Small intestine (tissue), 7 donors: ENCODE results near the gene CFAP57. TPM values are rescaled to one million over a fixed set of nuclear protein-coding genes. Genes with fewer than 3 reads are reported as not detected.

ENCODE experiments used
- DNase-seq, 2 donors: peaks; one replicate each; pipeline versions ENCODE4 v3.0.0 to v3.0.0-alpha.2; 2013
- FAIRE-seq: peaks from 2 replicates; lab custom pipeline; 2012; peaks lifted over from hg19 to GRCh38; lab: Jason Lieb, UNC
- H3K27ac ChIP-seq, 3 donors: one replicate each; pipeline ENCODE4 v1.5.1; 2013; ENCODE audit warnings: low read length in 2 of 3, mild to moderate bottlenecking in 2 of 3, control low read depth in 1 of 3, inconsistent platforms in 1 of 3, low read depth in 1 of 3, moderate library complexity in 1 of 3
- H3K27me3 ChIP-seq, 3 donors: one replicate each; pipeline ENCODE4 v1.6.1; 2013; ENCODE audit warnings: low read length in 3 of 3, inconsistent platforms in 1 of 3; ENCODE audit not compliant: control insufficient read depth in 3 of 3, insufficient read depth in 3 of 3
- H3K36me3 ChIP-seq, 3 donors: one replicate each; pipeline ENCODE4 v1.6.1; 2013; ENCODE audit warnings: low read length in 3 of 3, inconsistent platforms in 1 of 3, low read depth in 1 of 3, mild to moderate bottlenecking in 1 of 3, moderate library complexity in 1 of 3; ENCODE audit not compliant: control insufficient read depth in 3 of 3, insufficient read depth in 2 of 3
- H3K4me1 ChIP-seq, 3 donors: one replicate each; pipeline ENCODE4 v1.6.1; 2013; ENCODE audit warnings: low read length in 2 of 3, inconsistent platforms in 1 of 3, low read depth in 1 of 3, mild to moderate bottlenecking in 1 of 3, moderate library complexity in 1 of 3; ENCODE audit not compliant: control insufficient read depth in 3 of 3, insufficient read depth in 2 of 3
- H3K4me3 ChIP-seq, 3 donors: one replicate each; pipeline ENCODE4 v1.5.1; 2013; ENCODE audit warnings: low read length in 3 of 3, control low read depth in 1 of 3, inconsistent platforms in 1 of 3, low read depth in 1 of 3, mild to moderate bottlenecking in 1 of 3, moderate library complexity in 1 of 3
- H3K9me3 ChIP-seq, 2 donors: one replicate each; pipeline ENCODE4 v1.6.1; 2013; ENCODE audit warnings: low read depth in 1 of 2, low read length in 1 of 2; ENCODE audit not compliant: control insufficient read depth in 2 of 2, insufficient read depth in 1 of 2
- WGBS, 3 donors: extraction: QIAGEN DNeasy Blood & Tissue Kit; methylation state at CpG; one replicate each; pipeline ENCODE4 v1.1.7; 2013; 5-methylcytosine and 5-hydroxymethylcytosine counted together
- polyA plus RNA-seq, 4 donors: library from polyadenylated mRNA; stranded (reverse) in 3 of 4; unstranded in 1 of 4; fragments of 200-250 nt in 3 of 4; fragments of 120-200 nt in 1 of 4; gene quantifications; one replicate each; pipeline versions ENCODE4 v1.2.1 to v1.2.3, GENCODE V29; 2013
- donor health status: healthy with polysubstance abuse.
- donor health status: control.
- donor health status: control.
- donor health status: Bipolar disorder and iron deficiency.
- donor health status: healthy.

CFAP57 gene
- polyA plus RNA-seq, 4 donors: 0.03 to 0.31 TPM; not detected in 2

GRCh38 chr1:43243299-43243698, 71.2 kb downstream of the CFAP57 start:
- WGBS, 3 donors: 83% methylated on average over 6 of the region's 6 CpGs
- DNase-seq: no peak
- no peak for FAIRE-seq

GRCh38 chr1:43246466-43247213, 74.5 kb downstream of the CFAP57 start:
- no peak for FAIRE-seq

More at GRCh38 chr1:43243299-43243698, 71.2 kb downstream of the CFAP57 start:
- H3K27ac ChIP-seq: no peak overlapping the region
- no peaks in the 10 kb centered on the region for H3K36me3 ChIP-seq
- peaks cover 0 to 4% of the 10 kb centered on the region in 2 donors for H3K9me3 ChIP-seq
- peaks cover 0 to 3% (median 1%) of the 10 kb centered on the region in 3 donors for H3K4me1 ChIP-seq
- H3K4me3 ChIP-seq: no peak overlapping the region
- no peaks in the 10 kb centered on the region for H3K27me3 ChIP-seq

GRCh38 chr1:43247256-43247921, 75.3 kb downstream of the CFAP57 start:
- FAIRE-seq (peak; percentile 47), DNase-seq (no peak)
- no peaks in the 10 kb centered on the region for H3K27me3 ChIP-seq
- H3K36me3 ChIP-seq: no peaks in the 10 kb centered on the region
- no peaks in the 10 kb centered on the region for H3K4me1 ChIP-seq
- H3K4me3 ChIP-seq: no peak overlapping the region
- H3K9me3 ChIP-seq: peaks cover 0 to 9% of the 10 kb centered on the region in 2 donors
- H3K27ac ChIP-seq: no peak overlapping the region
- 70 to 90% (median 86%) methylated on average over 6 of the region's 6 CpGs for WGBS, 3 donors

More at GRCh38 chr1:43246466-43247213, 74.5 kb downstream of the CFAP57 start:
- 88 to 94% (median 92%) methylated on average over 4 of the region's 4 CpGs for WGBS, 3 donors
- peaks cover 0 to 9% of the 10 kb centered on the region in 2 donors for H3K9me3 ChIP-seq
- H3K36me3 ChIP-seq: no peaks in the 10 kb centered on the region
- H3K4me1 ChIP-seq: no peaks in the 10 kb centered on the region
- DNase-seq: peak in 1 of 2 donors; percentile 56
- no peaks in the 10 kb centered on the region for H3K27me3 ChIP-seq
- no peak overlapping the region for H3K27ac ChIP-seq
- no peak overlapping the region for H3K4me3 ChIP-seq

- Histone ChIP-seq H3K9me3 (peaks cover 0 to 9% of the 10 kb centered on the region in 2 donors), H3K27ac (no peak overlapping the region), H3K4me1 (no peaks in the 10 kb centered on the region), H3K4me3 (no peak overlapping the region), H3K27me3 (no peaks in the 10 kb centered on the region), H3K36me3 (no peaks in the 10 kb centered on the region)
- no peak for FAIRE-seq
- 81 to 90% (median 86%) methylated on average over 3 of the region's 3 CpGs for WGBS, 3 donors
- no peak for DNase-seq
Observed at GRCh38 chr1:43250351-43250761, 78.2 kb downstream of the CFAP57 start.

GRCh38 chr1:43251024-43251423, 78.9 kb downstream of the CFAP57 start:
- Histone ChIP-seq H3K36me3 (no peaks in the 10 kb centered on the region), H3K27ac (no peak overlapping the region), H3K9me3 (peaks cover 0 to 9% of the 10 kb centered on the region in 2 donors), H3K4me1 (peaks cover 0 to 3% (median 0%) of the 10 kb centered on the region in 3 donors), H3K27me3 (peaks cover 0 to 2% (median 0%) of the 10 kb centered on the region in 3 donors), H3K4me3 (no peak overlapping the region)
- FAIRE-seq (no peak), DNase-seq (no peak)
- WGBS, 3 donors: 86 to 90% (median 89%) methylated on average over 5 of the region's 5 CpGs

GRCh38 chr1:43252225-43252624, 80.1 kb downstream of the CFAP57 start:
- DNase-seq: no peak
- Histone ChIP-seq H3K27me3 (peaks cover 0 to 2% (median 0%) of the 10 kb centered on the region in 3 donors), H3K9me3 (peaks cover 0 to 9% of the 10 kb centered on the region in 2 donors), H3K27ac (no peak overlapping the region), H3K4me3 (no peak overlapping the region), H3K36me3 (no peaks in the 10 kb centered on the region), H3K4me1 (peaks cover 0 to 3% (median 0%) of the 10 kb centered on the region in 3 donors)
- no peak for FAIRE-seq
- WGBS, 3 donors: 86 to 94% (median 88%) methylated on average over 1 of the region's 1 CpG

- H3K27me3 ChIP-seq: peaks cover 0 to 2% (median 0%) of the 10 kb centered on the region in 3 donors
- no peak overlapping the region for H3K4me3 ChIP-seq
- peaks cover 0 to 3% (median 0%) of the 10 kb centered on the region in 3 donors for H3K4me1 ChIP-seq
- DNase-seq (no peak), FAIRE-seq (no peak)
- H3K36me3 ChIP-seq: no peaks in the 10 kb centered on the region
- H3K27ac ChIP-seq: no peak overlapping the region
- WGBS, 3 donors: 81 to 88% (median 85%) methylated on average over 4 of the region's 4 CpGs
- H3K9me3 ChIP-seq: peaks cover 0 to 11% of the 10 kb centered on the region in 2 donors
Observed at GRCh38 chr1:43253173-43253572, 81.0 kb downstream of the CFAP57 start.

- Histone ChIP-seq H3K9me3 (peaks cover 0 to 15% of the 10 kb centered on the region in 2 donors), H3K27me3 (peaks cover 0 to 2% (median 0%) of the 10 kb centered on the region in 3 donors), H3K4me1 (peaks cover 0 to 3% (median 0%) of the 10 kb centered on the region in 3 donors), H3K27ac (no peak overlapping the region), H3K4me3 (no peak overlapping the region), H3K36me3 (no peaks in the 10 kb centered on the region)
- DNase-seq (no peak), FAIRE-seq (no peak)
- 87 to 92% (median 89%) methylated on average over 8 of the region's 8 CpGs for WGBS, 3 donors
Observed at GRCh38 chr1:43253876-43254275, 81.7 kb downstream of the CFAP57 start.
